Astrocyte (in vitro differentiated cells and primary cell): ENCODE measurements around the gene FGD6.

Source experiments
- CTCF ChIP-seq: IDR thresholded peaks from 2 replicates; pipeline ENCODE4 v1.5.1; 2011; ENCODE audit warnings: low read depth, mild to moderate bottlenecking, inconsistent platforms, low read length, moderate library complexity; ENCODE audit not compliant: insufficient read depth
- EZH2 ChIP-seq: IDR thresholded peaks from 2 replicates; pipeline ENCODE4 v1.6.1; 2012; ENCODE audit warnings: mild to moderate bottlenecking, low read length, inconsistent platforms; ENCODE audit not compliant: insufficient read depth

DNA sequence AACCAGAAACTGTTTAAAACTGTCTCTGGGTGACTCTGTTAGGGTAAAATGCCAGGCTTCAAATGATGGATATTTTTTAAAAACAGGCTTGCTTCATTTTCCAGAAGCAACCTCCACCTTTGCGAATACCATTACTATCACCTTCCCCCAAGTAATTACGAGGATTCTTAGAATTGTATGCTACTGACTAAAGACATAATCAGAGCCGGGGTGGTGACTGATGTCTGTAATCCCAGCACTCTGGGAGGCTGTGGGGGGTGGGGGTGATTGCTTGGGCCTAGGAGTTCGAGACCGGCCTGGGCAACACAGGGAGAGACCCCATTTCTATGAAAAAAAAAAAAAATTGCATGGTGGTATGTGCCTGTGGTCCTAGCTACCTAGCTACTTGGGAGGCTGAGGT, 38.3 kb downstream of the FGD6 start:
- no peak for TF ChIP-seq CTCF
- TF ChIP-seq EZH2, result no peak
